IPS-18c (cell line): Measurements from ENCODE around the gene TBC1D8B.
"Not testable (repeated sequence)": the region's sequence is repeated elsewhere in the genome, so short reads cannot be mapped to it uniquely, and the experiment has no call there.

ENCODE experiments used
- H3K4me3 ChIP-seq: 2 replicates; pipeline ENCODE4 v1.7.0; 2013; ENCODE audit warnings: low read depth, mild to moderate bottlenecking, low read length, moderate library complexity; ENCODE audit not compliant: insufficient read depth
- H3K9me3 ChIP-seq: one replicate; pipeline ENCODE4 v1.6.1; 2013; ENCODE audit warnings: mild to moderate bottlenecking, low read length, moderate library complexity; ENCODE audit not compliant: control insufficient read depth, insufficient read depth

TBC1D8B gene

GRCh38 chrX:106802388-106803275, at the start of gene TBC1D8B:
TBC1D8B (plus strand) TSS chrX:106802673; CDS start chrX:106802854, 181 bp downstream.
- peak within 1 kb of the TSS; percentile 85 for H3K4me3 ChIP-seq
- no peaks in the 10 kb centered on the region for H3K9me3 ChIP-seq

DNA sequence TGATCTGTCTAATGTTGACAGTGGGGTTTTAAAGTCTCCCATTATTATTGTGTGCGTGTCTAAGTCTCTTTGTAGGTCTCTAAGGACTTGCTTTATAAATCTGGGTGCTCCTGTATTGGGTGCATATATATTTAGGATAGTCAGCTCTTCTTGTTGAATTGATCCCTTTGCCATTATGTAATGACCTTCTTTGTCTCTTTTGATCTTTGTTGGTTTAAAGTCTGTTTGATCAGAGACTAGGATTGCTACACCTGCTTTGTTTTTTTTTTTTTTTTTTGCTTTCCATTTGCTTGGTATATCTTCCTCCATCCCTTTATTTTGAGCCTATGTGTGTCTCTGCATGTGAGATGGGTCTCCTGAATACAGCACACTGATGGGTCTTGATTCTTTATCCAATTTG, 33.2 kb upstream of the TBC1D8B start:
- H3K4me3 ChIP-seq, H3K9me3 ChIP-seq: not testable (repeated sequence)

DNA sequence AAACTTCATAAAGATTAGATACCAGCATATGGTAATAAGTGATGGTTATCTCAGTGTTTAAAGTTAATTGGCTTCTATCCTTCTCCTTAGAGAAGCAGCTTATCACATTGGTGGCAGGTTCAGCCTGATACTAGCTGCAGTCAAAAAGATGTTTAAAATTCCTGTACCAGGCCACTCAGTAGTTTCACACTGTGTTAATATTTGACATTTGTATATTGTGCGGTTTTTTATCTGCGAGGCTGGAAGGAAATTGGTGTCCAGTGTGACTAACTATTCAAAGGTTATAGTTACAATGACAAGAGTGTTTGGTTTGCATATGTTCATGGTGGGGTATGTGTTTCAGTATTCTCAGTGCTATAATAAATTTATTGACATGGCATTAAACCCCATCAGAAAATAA, 27.5 kb upstream of the TBC1D8B start:
- Histone ChIP-seq H3K9me3 (no peaks in the 10 kb centered on the region), H3K4me3 (no peak overlapping the region)

DNA sequence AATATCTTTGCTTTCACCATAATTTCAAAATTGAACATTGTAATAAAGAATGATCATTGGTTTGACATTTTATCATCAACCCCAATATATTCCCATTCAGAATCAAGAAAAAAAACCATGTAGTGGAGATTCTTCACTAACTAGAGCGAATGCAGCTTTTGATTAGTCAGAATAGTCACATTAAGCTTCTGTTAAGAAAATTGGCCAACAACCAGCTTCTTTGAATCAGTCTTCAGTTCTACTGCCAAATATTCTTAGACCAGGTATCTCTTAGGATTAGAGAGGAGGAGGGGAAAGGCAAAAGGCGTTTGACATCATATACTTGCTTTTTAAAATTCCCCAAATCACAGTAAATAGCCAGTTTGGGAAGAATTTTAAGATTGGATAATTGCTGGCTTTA, 22.2 kb upstream of the TBC1D8B start:
- H3K9me3 ChIP-seq, result no peaks in the 10 kb centered on the region
- H3K4me3 ChIP-seq, result no peak overlapping the region

- H3K4me3 ChIP-seq, result no peak overlapping the region
- H3K9me3 ChIP-seq, result no peaks in the 10 kb centered on the region
Measured at GRCh38 chrX:106780664-106781377, 21.7 kb upstream of the TBC1D8B start.

DNA sequence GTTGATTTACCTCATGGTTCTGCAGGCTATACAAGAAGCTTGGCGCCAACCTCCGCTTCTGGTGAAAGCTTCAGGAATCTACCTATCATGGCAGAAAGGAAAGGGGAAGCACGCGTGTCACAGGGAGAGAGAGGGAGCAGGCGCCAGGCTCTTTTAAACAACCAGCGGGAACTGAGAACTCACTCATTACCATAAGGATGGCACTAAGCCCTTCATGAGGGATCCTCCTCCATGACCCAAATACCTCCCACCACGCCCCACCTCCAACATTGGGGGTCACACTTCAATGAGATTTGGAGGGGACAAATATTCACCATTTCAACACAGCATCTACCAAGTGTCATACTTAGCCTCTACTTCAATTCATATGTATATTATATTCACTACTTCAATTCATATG, 18.8 kb upstream of the TBC1D8B start:
- H3K4me3 ChIP-seq, result no peak overlapping the region
- no peaks in the 10 kb centered on the region for H3K9me3 ChIP-seq

GRCh38 chrX:106791495-106791894, 11.0 kb upstream of the TBC1D8B start:
- Histone ChIP-seq H3K4me3 (no peak overlapping the region), H3K9me3 (no peaks in the 10 kb centered on the region)

GRCh38 chrX:106802063-106802387, 448 bp upstream of the TBC1D8B start:
- no peaks in the 10 kb centered on the region for H3K9me3 ChIP-seq
- H3K4me3 ChIP-seq, result peak overlapping the region; percentile 85

GRCh38 chrX:106811131-106811910, 8.8 kb downstream of the TBC1D8B start:
- H3K4me3 ChIP-seq, result no peak overlapping the region
- no peaks in the 10 kb centered on the region for H3K9me3 ChIP-seq

- not testable (repeated sequence) for H3K4me3 ChIP-seq, H3K9me3 ChIP-seq
Measured at GRCh38 chrX:106812930-106813329, 10.5 kb downstream of the TBC1D8B start.

DNA sequence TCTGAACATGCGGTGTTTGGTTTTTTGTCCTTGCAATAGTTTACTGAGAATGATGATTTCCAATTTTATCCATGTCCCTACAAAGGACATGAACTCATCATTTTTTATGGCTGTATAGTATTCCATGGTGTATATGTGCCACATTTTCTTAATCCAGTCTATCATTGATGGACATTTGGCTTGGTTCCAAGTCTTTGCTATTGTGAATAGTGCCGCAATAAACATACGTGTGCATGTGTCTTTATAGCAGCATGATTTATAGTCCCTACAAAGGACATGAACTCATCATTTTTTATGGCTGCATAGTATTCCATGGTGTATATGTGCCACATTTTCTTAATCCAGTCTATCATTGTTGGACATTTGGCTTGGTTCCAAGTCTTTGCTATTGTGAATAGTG, 11.6 kb downstream of the TBC1D8B start:
- not testable (repeated sequence) for H3K4me3 ChIP-seq, H3K9me3 ChIP-seq

- no peak overlapping the region for H3K4me3 ChIP-seq
Measured at GRCh38 chrX:106862972-106863688, 60.7 kb downstream of the TBC1D8B start.

DNA sequence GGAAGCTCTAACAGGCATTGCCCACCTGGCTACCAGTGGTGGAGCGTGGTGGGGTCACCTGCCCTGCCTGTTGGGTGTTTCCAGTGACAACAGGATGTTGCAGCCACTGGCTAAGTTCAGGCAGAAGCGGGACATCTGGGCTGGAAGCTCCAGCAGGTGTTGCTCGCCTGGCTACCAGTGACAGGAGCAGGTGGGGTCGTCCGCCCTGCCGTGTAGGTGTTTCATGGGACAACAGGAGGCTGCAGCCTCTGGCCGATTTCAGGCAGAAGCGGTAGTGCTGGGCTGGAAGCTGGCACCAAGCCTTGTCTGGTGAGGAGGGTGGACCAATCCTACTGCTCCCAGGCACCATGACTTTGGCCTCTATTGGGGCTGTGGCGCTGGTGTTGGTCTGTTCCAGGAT, 61.2 kb downstream of the TBC1D8B start:
- H3K9me3 ChIP-seq, result no peaks in the 10 kb centered on the region

More at GRCh38 chrX:106862972-106863688, 60.7 kb downstream of the TBC1D8B start:
- no peaks in the 10 kb centered on the region for H3K9me3 ChIP-seq

DNA sequence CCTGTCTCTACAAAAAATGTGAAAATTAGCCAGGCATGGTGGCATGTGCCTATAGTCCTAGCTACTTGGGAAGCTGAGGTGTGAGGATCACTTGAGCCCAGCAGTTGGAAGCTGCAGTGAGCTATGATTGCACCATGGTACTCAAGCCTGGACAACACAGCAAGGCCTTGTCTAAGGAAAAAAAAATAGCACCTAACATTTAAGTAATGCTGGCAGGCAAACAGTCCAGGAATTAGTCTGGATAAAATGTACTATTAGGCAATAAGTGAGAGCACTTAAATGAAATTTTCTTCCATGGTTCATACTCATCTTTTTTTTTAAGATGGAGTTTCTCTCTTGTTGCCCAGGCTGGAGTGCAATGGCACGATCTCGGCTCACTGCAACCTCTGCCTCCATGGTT, 70.3 kb downstream of the TBC1D8B start:
- H3K4me3 ChIP-seq, H3K9me3 ChIP-seq: not testable (repeated sequence)

More for the DNA sequence above, 61.2 kb downstream of the TBC1D8B start:
- H3K4me3 ChIP-seq, result no peak overlapping the region

DNA sequence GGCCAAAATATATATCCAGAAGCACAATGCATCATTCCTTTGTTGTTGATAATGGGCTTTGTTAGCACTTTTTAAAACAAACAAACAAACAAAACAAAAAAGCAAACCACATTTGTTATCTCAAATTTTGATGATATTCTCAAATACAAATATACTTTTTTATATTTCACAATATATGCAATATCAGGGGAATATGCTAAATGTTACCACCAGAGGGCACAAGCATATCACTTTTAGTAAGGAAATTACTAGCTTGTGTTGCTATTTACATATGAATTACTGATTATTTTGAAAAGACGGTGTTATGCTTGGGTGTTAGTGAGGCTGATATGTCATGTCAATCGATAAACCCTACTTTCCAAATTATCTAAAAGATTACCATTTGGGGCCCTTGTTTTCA, 71.6 kb downstream of the TBC1D8B start:
- Histone ChIP-seq H3K4me3 (no peak overlapping the region), H3K9me3 (no peaks in the 10 kb centered on the region)

GRCh38 chrX:106875151-106875550, 72.7 kb downstream of the TBC1D8B start:
- no peak overlapping the region for H3K4me3 ChIP-seq
- no peaks in the 10 kb centered on the region for H3K9me3 ChIP-seq

- H3K4me3 ChIP-seq, result no peak overlapping the region
- peaks cover 2% of the 10 kb centered on the region for H3K9me3 ChIP-seq
Measured at GRCh38 chrX:106889468-106889867, 87.0 kb downstream of the TBC1D8B start.
